ENCODE measurements around the gene PON3.

Gene PON3

DNA sequence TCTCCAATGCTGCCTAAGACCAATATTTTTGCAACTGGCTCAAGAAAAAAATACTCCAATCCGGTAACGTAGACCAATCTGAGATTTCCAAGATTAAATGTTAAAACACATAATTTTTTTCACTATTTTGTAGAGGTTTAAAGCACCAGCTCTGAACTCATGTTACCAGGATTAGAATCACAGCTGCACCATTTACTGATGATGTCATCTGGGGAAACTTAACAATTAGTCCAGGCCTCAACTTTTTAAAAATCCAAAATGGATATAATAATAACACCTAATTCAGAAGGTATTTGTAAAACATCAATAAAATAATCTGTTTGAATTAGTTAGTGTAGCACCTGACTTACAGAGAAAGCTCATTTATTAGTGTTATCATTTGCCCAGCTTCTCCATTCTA lies 86.2 kb downstream of the PON3 start:
- Histone ChIP-seq H3K36me3 (replicated peaks; ENCODE audit: insufficient read depth, low read length) (no peaks in the 10 kb centered on the region), H3F3A (ENCODE audit: insufficient read depth, low read length) (no peaks in the 10 kb centered on the region), H3K9ac (ENCODE audit: low read length) (no peak overlapping the region), H3K27ac (ENCODE audit: low read length) (no peak overlapping the region), H3K9me3 (replicated peaks; ENCODE audit: insufficient read depth, low read length) (no peaks in the 10 kb centered on the region), H4K20me1 (ENCODE audit: insufficient read depth, low read length) (no peaks in the 10 kb centered on the region), H3K27me3 (replicated peaks; ENCODE audit: insufficient read depth, low read length) (no peaks in the 10 kb centered on the region), H3K4me3 (ENCODE audit: low read length) (no peak overlapping the region), H3K79me2 (ENCODE audit: low read length) (no peaks in the 10 kb centered on the region), H3K9me2 (replicated peaks; ENCODE audit: insufficient read depth, low read length) (no peaks in the 10 kb centered on the region), H3K4me1 (ENCODE audit: low read length) (no peaks in the 10 kb centered on the region), H3K4me2 (ENCODE audit: low read depth, low read length) (no peak overlapping the region), H2AFZ (ENCODE audit: low read length) (no peak overlapping the region)
- no peak for TF ChIP-seq CTCF (IDR thresholded peaks at IDR 0.05; ENCODE audit: low read length)
- no peak for DNase-seq
